Fibroblast of skin of left biceps (primary cell): ENCODE measurements around the gene CACNA1F.
"Not testable (repeated sequence)": the region's sequence is repeated elsewhere in the genome, so short reads cannot be mapped to it uniquely, and the experiment has no call there.

Source experiments
- DNase-seq, 2 experiments: peaks; one replicate each; pipeline ENCODE4 v3.0.0-alpha.2; 2013; ENCODE audit warnings: low read depth in 2 of 2

CACNA1F gene

GRCh38 chrX:49176421-49177326 is 56.5 kb downstream of the CACNA1F start:
- no peak for DNase-seq

DNA sequence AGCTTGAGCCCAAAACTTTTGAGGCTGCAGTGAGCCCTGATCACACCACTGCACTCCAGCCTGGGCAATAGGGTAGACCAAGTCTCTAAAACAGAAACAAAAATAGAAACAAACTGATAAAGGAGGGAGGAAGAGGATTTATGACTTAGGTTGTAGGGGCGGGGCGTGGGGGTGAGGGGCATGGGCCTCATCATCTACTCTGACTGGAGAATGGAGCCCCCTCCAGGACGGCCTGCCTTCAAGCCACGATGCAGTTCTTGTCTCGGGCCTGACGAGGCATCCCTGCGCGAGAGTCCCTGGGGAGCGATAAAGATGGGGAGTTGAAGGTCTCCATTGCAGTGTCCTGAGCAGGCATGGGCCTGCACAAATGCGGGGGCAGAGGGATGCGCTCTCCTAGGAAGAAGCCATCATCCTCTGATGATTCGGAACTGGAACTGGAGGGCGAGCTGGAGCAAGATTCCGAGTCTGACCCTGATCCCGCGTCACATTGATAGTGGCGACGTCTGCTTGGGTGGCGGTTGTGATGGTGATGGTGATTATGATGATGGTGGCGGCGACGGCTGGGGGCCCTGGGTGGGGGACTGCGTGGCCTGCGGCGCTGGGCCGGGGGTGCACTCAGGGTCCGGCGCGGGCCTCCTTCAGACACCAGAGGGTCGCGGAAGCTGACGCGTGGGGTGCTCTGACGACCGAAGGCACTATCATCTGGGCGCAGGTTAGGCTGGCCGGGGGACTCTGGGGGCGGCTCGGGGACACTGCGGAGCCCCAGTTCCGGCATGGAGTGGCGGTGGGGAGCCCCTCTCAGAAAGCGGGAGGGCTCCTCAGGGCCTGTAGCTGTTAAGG is 57.5 kb downstream of the CACNA1F start:
- no peak for DNase-seq

DNA sequence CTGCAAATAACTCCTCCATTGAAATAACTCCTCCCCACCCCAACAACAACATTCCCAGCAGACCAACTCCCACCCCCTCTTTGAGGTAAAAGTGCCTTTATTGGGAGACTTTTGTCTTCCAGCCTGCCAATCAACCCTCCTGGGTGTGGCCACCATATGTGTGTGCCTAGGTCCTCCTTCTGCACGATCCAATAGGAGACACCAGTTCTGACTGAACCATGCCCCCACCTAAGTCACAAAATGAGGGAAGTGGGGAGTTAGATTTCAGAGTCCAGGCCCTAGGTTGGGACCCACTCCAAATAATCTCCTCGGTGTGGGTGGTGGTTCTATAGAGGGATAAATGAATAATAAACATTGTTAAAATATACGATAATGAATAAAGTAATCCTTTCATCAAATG is 58.4 kb downstream of the CACNA1F start:
- DNase-seq = no peak

GRCh38 chrX:49173544-49173943 is 59.6 kb downstream of the CACNA1F start:
- not testable (repeated sequence) for DNase-seq

GRCh38 chrX:49172280-49172780 is 60.8 kb downstream of the CACNA1F start:
- DNase-seq = no peak

- DNase-seq = no peak
These were observed 61.3 kb downstream of the CACNA1F start, which contains the start of gene PLP2 for GRCh38 chrX:49171752-49172279. PLP2 (plus strand) TSS chrX:49171898; CDS start chrX:49172001, 103 bp downstream.

- no peak for DNase-seq
These were observed 65.4 kb downstream of the CACNA1F start for GRCh38 chrX:49167740-49168108.

GRCh38 chrX:49166914-49167739 is 66.0 kb downstream of the CACNA1F start:
- no peak for DNase-seq

DNA sequence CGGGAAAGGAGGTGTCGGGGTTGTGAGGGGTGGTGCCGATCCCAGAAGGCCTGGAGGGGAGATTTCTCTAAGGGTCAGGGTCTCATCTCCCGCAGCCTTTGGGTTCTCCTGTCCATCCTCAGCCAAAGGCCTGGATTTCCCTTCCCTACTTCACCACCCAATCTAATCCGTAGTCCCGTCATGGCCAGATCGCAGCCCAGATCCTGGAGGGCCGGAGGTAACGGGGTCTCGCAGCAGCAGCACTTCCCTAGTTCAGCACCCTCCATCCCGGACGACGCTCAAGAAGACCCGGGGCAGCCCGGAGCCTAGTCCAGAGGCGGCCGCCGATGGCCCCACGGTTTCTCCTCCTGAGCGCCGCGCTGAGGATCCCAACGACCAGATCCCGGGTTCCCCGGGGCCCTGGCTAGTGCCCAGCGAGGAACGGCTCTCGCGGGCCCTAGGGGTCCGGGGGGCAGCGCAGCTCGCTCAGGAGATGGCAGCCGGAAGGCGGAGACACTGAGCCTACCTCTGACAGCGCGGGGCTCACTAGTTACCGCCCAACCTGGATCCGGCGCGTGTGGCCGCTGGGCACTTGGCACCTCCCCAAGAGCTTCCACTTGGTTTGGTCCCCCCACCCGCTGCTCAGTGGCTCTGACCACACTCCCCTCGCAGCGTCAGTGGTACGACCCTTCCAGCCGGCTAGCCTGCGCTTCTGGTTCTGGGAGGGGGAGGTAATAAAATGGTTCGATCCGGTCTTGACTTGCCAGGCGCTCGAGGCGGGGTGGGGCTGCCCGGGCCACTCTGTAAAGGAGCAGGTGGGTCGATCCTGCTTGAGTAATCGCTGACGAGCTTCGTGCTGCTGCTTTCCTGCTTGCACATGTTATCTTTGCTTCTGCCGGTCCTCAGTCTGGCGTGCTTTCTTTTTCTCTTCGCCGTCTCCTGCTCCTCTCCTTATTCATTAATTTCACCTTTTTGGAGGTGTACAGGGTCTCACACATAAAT is 66.9 kb downstream of the CACNA1F start:
- no peak for DNase-seq

DNA sequence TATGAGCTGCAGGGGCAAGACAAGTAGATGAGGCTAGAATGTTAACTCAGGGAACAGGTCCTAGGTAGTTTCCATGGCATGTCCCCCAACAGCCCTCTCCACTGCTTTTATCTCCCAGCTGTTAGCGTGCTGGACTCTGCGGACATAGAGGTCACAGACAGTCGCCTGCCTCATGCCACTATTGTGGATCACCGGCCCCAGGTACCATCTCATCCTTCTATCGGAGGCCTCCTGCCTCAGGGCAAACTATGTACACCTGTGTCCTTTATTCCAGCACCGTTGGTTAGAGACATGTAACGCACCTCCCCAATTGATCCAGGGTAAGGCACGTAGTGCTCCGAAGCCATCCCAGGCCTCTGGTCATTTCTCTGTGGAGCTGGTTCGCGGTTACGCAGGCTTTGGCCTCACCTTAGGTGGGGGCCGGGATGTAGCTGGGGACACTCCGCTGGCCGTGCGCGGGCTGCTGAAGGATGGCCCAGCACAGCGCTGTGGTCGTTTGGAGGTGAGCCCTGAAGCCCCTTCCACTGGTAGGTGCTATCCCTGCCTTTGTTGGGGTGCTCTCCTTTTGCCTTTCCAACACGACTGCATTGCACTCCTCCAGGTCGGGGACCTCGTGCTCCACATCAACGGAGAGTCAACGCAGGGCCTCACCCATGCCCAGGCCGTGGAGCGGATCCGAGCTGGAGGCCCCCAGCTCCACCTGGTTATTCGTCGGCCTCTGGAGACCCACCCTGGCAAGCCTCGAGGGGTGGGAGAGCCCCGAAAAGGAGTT is 68.4 kb downstream of the CACNA1F start:
- DNase-seq = no peak

DNA sequence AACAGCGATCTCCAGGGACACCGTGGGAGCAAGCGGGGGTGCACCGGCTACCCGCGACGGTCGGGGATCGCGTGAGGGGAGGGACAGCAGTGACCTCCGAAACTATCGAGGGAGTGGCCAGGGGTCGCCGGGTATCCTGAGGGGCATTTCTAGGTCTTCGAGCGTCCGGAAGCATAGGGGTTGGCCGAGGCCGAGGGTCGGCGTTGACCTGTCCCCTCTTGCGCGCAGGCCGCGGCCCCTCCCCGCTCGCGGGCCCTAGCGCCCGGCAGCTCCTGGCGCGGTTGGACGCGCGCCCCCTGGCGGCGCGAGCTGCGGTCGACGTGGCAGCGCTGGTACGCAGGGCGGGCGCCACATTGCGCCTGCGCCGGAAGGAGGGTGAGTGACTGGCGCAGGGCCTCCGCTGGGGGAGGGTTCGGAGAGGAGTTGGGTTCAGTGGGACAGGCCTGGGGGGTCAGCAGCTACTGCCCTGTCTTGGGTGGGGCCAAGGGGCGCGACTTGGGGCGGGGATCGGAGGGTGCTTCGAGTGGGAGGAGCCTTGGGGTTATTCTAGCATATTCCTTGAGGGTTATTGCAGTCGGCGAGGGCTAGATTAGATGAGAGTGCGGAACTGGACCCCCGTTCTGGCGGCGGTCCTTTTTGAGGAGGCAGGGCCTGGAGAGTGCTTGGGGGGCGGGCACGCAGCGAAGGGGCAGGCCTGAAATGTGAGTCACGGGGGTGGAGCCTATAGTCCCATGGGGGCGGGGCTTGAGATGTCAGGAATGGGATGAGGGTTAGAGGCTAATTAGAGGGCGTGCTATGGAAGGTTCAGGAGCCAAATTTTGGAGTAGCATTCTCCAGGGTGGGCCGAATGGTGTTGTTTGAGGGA is 69.4 kb downstream of the CACNA1F start:
- DNase-seq = no peak

GRCh38 chrX:49162620-49163019 is 70.5 kb downstream of the CACNA1F start, which contains the start of gene MAGIX:
MAGIX (plus strand) TSS chrX:49162758; CDS start chrX:49162890, 132 bp downstream.
- no peak for DNase-seq

DNA sequence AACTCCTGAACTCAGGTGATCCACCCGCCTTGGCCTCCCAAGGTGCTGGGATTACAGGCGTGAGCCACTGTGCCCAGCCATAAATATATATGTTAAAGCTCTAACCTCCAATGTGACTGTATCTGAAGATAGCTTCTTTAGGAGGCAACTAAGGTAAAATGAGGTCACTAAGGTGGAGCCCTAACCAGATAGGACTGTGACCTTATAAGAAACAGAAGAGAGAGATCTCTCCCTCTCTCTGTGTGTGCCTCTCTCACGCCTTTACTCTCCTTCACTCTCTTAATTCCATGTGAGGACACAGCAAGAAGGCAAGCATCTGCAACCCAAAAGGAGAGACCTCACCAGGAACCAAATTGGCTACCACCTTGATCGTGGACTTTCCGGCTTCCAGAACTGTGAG is 71.5 kb downstream of the CACNA1F start:
- no peak for DNase-seq

DNA sequence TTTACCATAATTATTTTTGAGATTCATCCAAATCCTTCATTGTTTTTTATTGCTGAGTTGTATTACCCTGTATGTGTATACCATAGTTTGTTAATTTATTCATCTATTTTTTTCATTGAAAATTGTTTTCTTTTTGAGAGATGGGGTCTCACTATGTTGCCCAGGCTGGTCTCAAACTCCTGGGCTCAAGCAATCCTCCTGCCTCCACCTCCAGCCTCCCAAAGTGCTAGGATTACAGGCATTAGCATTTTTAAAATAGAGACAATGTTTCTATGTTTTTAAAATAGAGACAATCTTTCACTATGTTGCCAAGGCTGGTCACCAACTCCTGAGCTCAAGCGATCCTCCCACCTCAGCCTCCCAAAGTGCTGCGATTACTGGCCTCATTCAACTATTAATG is 72.2 kb downstream of the CACNA1F start:
- no peak for DNase-seq

- DNase-seq = no peak
These were observed 75.9 kb downstream of the CACNA1F start for GRCh38 chrX:49157194-49157593.

- peak; percentile 69 to 74 for DNase-seq
These were observed 77.0 kb downstream of the CACNA1F start for GRCh38 chrX:49155900-49156837.

- DNase-seq = no peak
These were observed 77.8 kb downstream of the CACNA1F start for GRCh38 chrX:49155243-49155899.
